GM08714 (cell line): ENCODE measurements around the gene HOXD11.

Experiments used
- H3K4me3 ChIP-seq: fragments of 200-500 bp; sonication (Bioruptor generic); 2 replicates; pipeline ENCODE4 v1.5.1; 2014; ENCODE audit warnings: mild to moderate bottlenecking, low read length, inconsistent platforms
- ZNF274 ChIP-seq: IDR thresholded peaks from 2 replicates; pipeline ENCODE4 v1.6.1; 2012; ENCODE audit warnings: mild to moderate bottlenecking, low read depth, low read length

The HOXD11 gene

GRCh38 chr2:176085861-176086771 lies 21.0 kb upstream of the HOXD11 start:
- no peak overlapping the region for H3K4me3 ChIP-seq
- no peak for TF ChIP-seq ZNF274

- no peak overlapping the region for H3K4me3 ChIP-seq
- TF ChIP-seq ZNF274: no peak
Observed at GRCh38 chr2:176087330-176088047, 19.6 kb upstream of the HOXD11 start.

DNA sequence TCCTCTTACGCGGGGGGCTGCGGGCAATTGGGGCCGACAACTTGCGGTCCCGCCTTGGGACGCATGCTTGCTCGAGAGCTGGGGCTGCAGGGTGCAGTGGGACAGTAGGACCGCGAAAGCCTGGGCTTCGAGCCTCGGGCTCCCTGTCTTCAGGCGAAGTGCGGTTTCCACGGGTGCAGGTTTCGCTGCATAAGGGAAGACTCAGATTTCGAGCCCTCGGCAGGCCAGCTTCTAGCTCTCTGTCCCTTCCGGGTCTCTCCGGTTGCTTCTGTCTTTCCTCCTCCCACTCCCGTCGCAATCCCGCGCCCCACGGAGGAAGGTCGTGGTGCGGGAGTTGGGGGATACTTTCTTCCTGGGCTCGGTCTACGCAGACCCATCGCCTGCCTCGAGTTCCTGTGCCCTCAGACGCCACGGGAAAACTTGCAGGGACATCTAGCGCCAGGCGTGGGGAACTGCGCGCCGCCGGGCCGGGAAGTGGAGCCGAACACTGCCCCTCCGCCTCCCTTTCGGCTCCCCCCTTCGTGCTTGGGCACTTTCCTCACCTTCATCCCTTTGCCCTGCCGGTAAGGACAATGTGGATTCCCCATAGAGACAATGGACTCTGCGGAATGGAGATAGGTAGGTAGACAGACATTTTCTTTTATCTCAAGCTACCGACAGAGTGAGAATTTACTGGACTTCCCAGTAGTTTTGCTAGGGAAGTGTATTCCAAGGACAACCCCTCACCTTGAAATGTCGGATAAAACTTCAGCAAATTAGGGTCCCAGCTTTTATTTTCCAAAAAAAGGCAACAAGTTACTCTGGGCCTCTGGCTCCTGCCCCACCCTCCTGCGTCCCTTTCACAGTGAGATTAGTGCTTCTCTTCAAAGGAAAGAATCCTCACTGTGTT lies 18.8 kb upstream of the HOXD11 start:
- H3K4me3 ChIP-seq: no peak overlapping the region; the same call in 1 of the 2 replicates
- no peak for TF ChIP-seq ZNF274

DNA sequence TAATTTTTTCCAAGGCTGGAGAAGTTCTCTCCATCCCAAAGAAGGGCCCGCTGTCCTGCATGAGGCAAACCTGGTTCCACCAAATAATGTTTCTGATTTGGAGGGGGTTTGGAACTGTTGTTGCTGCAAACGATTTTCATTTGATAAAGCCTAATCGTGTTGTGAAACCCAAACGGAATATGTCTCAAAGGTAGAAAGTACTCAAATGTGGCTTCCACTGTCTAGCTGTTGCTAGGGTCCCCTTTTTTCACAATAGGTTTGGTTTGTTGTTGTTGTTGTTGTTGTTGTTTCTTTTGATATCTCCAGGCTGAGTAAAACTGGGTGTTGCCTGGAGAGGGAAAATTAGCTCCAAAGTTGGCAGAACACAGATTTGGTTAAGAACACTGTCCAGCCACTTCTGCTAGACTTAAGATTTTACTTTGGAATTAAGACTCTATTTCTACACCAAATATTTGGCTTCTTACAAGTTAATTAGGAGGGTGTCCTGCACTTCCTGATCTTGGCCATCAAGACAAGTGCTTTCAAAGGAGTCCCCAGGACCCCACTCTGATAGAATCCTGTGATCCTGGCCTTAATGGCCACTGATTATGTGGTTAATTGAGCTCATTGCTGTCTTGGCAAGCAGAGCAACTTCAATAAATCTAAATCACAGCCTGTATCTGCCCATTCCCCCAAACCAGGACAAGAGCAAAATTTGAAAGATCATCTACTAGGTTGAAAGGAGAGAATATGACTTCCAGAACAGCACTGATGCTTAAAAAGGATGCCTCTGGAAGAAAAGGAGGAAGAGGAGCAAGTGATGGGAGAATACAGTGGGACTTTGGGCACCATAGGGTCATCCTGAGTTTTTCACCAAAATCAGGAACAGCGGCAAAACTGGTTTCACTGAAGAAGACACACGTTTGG lies 17.9 kb upstream of the HOXD11 start:
- TF ChIP-seq ZNF274: no peak
- no peak overlapping the region for H3K4me3 ChIP-seq

DNA sequence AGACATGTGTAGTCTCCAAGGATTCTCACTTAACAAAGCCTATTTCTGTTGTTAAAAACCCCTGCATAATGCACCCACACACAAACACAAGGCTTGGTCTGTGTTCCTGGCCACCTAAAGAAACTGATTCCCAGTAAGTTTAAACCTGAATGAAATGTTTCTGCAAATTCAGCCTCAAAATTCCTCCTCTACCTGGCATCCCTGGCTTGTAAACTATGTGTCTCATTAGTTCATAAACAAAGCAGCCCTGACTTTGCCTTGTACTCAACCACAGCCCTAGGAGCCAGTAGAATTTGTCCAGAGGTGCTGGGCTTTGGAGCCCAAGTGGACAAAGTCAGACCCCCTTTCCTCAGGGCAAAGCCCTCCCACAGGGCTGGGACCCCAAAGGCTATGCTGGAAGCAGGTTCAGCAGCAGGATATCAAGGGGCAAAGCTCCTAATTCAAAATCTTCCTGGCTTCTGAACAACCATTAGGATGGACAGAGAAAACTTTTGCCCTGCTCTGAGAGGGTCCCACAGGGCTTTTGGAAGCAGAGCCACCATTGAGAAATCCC lies 17.2 kb upstream of the HOXD11 start:
- TF ChIP-seq ZNF274: no peak
- H3K4me3 ChIP-seq: no peak overlapping the region

DNA sequence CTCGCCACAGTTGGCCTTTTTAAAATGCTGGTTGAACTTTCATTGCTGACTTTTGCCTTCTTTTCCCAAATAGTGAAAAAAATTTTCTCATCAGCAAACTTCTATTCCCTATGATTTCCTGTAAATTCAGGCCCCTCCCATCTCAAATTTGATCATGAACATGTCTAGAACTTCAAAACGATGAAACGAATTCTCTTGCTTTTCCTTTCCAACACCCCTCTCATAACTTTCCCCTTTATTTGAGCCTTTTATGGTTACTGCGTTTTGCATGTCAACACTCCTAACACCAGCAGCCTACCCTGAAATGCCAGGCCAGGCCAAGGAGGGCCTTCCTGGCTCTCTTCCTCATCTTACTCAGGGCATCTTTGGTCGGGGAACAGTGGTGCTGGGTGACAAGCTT lies 16.2 kb upstream of the HOXD11 start:
- no peak for TF ChIP-seq ZNF274

DNA sequence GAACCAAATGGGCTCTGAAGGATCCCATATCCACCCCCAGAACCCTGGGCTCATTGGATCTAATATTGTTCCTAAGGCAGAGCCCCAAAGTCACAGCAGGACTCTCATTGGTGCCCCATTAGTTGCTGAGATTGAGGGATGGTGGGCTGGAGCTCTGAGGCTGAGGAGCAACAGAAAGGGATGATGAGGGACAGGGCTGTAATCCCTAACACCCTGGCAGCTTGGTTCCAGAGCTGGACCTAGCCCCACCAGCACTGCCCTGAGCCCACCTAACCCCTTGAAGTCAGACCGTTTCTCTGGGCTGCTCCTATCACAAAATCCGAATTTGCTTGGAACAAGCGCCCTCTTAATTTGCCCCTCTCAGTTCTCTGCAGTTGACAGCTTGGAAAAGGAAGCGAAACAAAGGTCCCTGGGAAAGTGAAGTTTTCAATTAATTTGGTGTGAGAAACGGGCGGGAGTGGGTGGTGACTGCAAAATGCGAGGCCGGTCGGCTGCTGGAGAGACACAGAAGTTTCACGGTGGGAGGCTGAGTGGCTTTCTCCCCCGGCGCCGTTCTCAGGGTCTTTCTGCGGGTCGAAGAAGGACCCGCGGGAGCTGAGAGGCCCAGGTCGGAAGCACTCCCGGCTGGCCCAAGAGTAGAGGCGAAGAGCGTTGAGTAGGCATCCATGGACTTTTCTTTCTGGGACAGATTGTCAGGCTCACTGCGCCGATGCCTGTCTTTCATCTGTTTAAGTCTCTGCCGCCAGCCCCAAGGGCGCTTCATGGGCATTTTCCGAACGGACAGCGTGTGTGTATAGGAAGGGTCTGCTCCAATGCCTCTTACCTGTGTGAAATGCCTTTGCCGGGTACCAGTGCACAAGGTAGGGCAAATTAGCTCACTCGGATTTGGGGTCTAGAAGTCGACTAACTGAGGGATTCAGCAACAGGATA lies 15.5 kb upstream of the HOXD11 start:
- TF ChIP-seq ZNF274: no peak
- H3K4me3 ChIP-seq: no peak overlapping the region

More for the DNA sequence above, 16.2 kb upstream of the HOXD11 start:
- H3K4me3 ChIP-seq: no peak overlapping the region

DNA sequence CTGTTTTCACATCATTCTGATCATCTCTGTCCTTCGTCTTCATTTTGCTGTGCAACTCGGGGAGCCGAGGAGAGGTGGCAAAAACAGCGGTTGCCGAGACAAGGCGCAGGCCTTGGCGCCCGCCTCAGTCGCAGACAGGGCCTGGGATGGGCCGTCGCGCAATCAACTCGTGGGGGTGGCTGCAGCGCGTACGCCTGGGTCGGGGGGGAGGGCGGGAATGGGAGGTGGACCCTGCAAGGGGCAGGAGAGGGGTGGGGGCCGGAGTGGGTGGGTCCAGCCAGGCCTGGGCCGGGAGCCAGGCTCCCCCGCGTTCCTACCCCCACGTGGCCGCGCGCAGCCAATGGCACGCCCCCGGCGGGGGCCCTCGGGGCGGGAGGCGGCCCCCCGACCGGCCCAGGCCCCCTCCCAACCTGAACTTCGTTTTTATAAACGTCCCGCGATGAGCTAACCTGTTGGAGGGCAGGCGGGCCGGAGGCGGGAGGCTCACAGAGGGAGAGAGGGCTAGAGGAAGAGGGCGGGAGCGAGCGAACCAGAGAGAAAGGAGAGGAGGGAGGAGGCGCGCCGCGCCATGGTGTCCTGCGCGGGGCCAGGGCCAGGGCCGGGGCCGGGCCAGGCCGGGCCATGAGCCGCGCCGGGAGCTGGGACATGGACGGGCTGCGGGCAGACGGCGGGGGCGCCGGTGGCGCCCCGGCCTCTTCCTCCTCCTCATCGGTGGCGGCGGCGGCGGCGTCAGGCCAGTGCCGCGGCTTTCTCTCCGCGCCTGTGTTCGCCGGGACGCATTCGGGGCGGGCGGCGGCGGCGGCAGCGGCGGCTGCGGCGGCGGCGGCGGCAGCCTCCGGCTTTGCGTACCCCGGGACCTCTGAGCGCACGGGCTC lies 14.6 kb upstream of the HOXD11 start, which contains the start of gene HOXD13:
TSS of gene HOXD13 (plus strand) at position 452 of the 875 bp plus-strand sequence. CDS start at position 622, 170 bp downstream.
- no peak for TF ChIP-seq ZNF274
- peak within 1 kb of the TSS; percentile 13; the same call in 1 of the 2 replicates for H3K4me3 ChIP-seq

GRCh38 chr2:176093145-176093897 lies 13.8 kb upstream of the HOXD11 start:
- no peak for TF ChIP-seq ZNF274
- peak overlapping the region; percentile 13; the same call in 1 of the 2 replicates for H3K4me3 ChIP-seq

DNA sequence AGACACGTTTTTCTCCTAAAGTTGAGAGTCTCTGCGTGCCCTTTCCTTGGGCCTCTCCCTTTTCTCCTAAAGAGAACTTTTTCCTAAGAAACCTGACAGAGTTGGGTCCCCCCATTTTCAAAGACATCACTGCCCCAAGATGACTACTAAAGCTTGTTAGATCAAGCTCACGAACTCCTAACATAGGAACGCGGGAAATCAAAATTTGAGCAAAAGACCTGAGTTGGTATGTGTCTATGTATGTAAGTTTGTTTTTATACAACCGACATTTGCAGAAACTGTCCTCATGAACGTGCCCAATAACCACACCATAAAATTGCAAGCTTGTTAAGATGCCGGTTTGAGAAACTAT lies 13.2 kb upstream of the HOXD11 start:
- TF ChIP-seq ZNF274: no peak
- H3K4me3 ChIP-seq: no peak overlapping the region
